HepG2 (cell line): ENCODE results near the gene TOMM40L. TPM values are rescaled to one million over a fixed set of nuclear protein-coding genes. Genes with fewer than 3 reads are reported as not detected.
A peak's percentile ranks its signal among the peaks of the same experiment; 100 is the strongest.

Experiments
- CENPT ChIP-seq: sonication (generic); formaldehyde crosslinking; IDR thresholded peaks from 2 replicates; pipeline ENCODE4 v1.8.0; 2022; ENCODE audit warnings: low read depth, mild to moderate bottlenecking, moderate library complexity, missing genetic modification reagents
- HDAC2 ChIP-seq: sonication (generic); formaldehyde crosslinking; IDR thresholded peaks from 2 replicates; pipeline ENCODE4 v1.4.0; 2020; ENCODE audit warnings: missing genetic modification reagents
- HNF4G ChIP-seq, 2 experiments: sonication (generic) in 1 of 2; formaldehyde crosslinking in 1 of 2; IDR thresholded peaks; 2 replicates each; pipeline versions ENCODE4 v1.4.0 to v1.6.1; 2011 to 2020; ENCODE audit warnings: borderline replicate concordance in 2 of 2, low read depth in 2 of 2, mild to moderate bottlenecking in 2 of 2, low read length in 1 of 2, missing genetic modification reagents in 1 of 2, moderate library complexity in 1 of 2
- KLF6 ChIP-seq: IDR thresholded peaks from 2 replicates; pipeline ENCODE4 v1.8.0; 2016; ENCODE audit warnings: missing biosample characterization, missing genetic modification reagents
- MAFG ChIP-seq: sonication (generic); formaldehyde crosslinking; IDR thresholded peaks from 2 replicates; pipeline ENCODE4 v1.5.1; 2020; ENCODE audit warnings: mild to moderate bottlenecking, missing genetic modification reagents
- MED1 ChIP-seq: sonication (generic); formaldehyde crosslinking; IDR thresholded peaks from 2 replicates; pipeline ENCODE4 v1.4.0; 2020; ENCODE audit warnings: missing genetic modification reagents
- NR2F6 ChIP-seq, 2 experiments: IDR thresholded peaks; 2 replicates each; pipeline ENCODE4 v1.6.1; 2016; ENCODE audit warnings: antibody characterized with exemption in 1 of 2, mild to moderate bottlenecking in 1 of 2
- POLR2A ChIP-seq, 2 experiments: IDR thresholded peaks; 2 replicates each; pipeline ENCODE4 v1.6.1; 2011; ENCODE audit warnings: low read depth in 2 of 2, low read length in 2 of 2, mild to moderate bottlenecking in 1 of 2, moderate library complexity in 1 of 2; ENCODE audit not compliant: insufficient read depth in 1 of 2
- POLR2G ChIP-seq: fragments of 200-400 bp; formaldehyde crosslinking; IDR thresholded peaks from 2 replicates; pipeline ENCODE4 v1.6.1; 2018; ENCODE audit warnings: mild to moderate bottlenecking, low read depth, low read length, moderate library complexity
- RERE ChIP-seq: IDR thresholded peaks from 2 replicates; pipeline ENCODE4 v1.6.1; 2016; ENCODE audit warnings: low read depth, missing genetic modification reagents, missing compliant biosample characterization
- RXRB ChIP-seq: IDR thresholded peaks from 2 replicates; pipeline ENCODE4 v1.6.1; 2016; ENCODE audit warnings: borderline replicate concordance, missing genetic modification reagents, missing compliant biosample characterization
- SIN3A ChIP-seq: IDR thresholded peaks from 2 replicates; pipeline ENCODE4 v1.6.1; 2011; ENCODE audit warnings: low read depth, mild to moderate bottlenecking, control low read depth, low read length, borderline replicate concordance
- SPEN ChIP-seq: sonication (generic); formaldehyde crosslinking; IDR thresholded peaks from 2 replicates; pipeline ENCODE4 v1.5.1; 2020; ENCODE audit warnings: low read depth, mild to moderate bottlenecking, missing genetic modification reagents
- SSRP1 ChIP-seq: IDR thresholded peaks from 2 replicates; pipeline ENCODE4 v1.6.1; 2016; ENCODE audit warnings: control low read depth
- STAG1 ChIP-seq: sonication (generic); formaldehyde crosslinking; IDR thresholded peaks from 2 replicates; pipeline ENCODE4 v1.4.0; 2020; ENCODE audit warnings: missing genetic modification reagents
- TERF1 ChIP-seq: sonication (generic); formaldehyde crosslinking; IDR thresholded peaks from 2 replicates; pipeline ENCODE4 v1.8.0; 2022; ENCODE audit warnings: mild to moderate bottlenecking, missing genetic modification reagents, moderate library complexity
- ZNF558 ChIP-seq: sonication (generic); formaldehyde crosslinking; IDR thresholded peaks from 2 replicates; pipeline ENCODE4 v1.9.0; 2022; ENCODE audit warnings: mild to moderate bottlenecking, missing genetic modification reagents, borderline replicate concordance
- ZNF598 ChIP-seq: sonication (generic); formaldehyde crosslinking; IDR thresholded peaks from 2 replicates; pipeline ENCODE4 v1.5.1; 2020; ENCODE audit warnings: mild to moderate bottlenecking, missing genetic modification reagents, borderline replicate concordance
- polyA plus RNA-seq, 8 experiments: library from polyadenylated mRNA; depleted of rRNA in 3 of 8; stranded (reverse) in 7 of 8; unstranded in 1 of 8; fragments of >200 nt; fragmentation: Illumina TruSeq in 4 of 8; extraction: Trizol in 4 of 8; gene quantifications; 2 replicates each; pipeline versions ENCODE4 v1.2.1 to v1.2.3, GENCODE V29; 2011 to 2016; ENCODE audit warnings: low read depth in 4 of 8, missing spikeins in 1 of 8, mixed read lengths in 1 of 8; ENCODE audit not compliant: insufficient read depth in 1 of 8
- total RNA-seq, 5 experiments: library from RNA; depleted of rRNA; stranded (reverse); fragments of >200 nt; fragmentation: Illumina TruSeq; extraction: Trizol; gene quantifications; 2 replicates each; pipeline ENCODE4 v1.2.3, GENCODE V29; 2016; ENCODE audit warnings: low read depth in 1 of 5

The TOMM40L gene
- total and polyA plus RNA-seq, 2 of the 13 experiments (the other 11 are each of a cell fraction or from before 2014, with no cell fraction given): 14.1 to 26.2 TPM

GRCh38 chr1:161216945-161217712, 8.7 kb upstream of the TOMM40L start (continued):
- TF ChIP-seq RERE (no peak), KLF6 (CRISPR knock-in tag) (no peak), ZNF598 (CRISPR knock-in tag) (no peak), SSRP1 (CRISPR knock-in tag) (0 out of 2 replicates have a peak, but pooled peaks have one; percentile 75), MAFG (no peak), CENPT (CRISPR knock-in tag) (no peak), SIN3A (no peak), POLR2A (IDR thresholded peaks at IDR 0.05; ENCODE audit: insufficient read depth in 1 of 2, low read depth in 2 of 2, low read length in 2 of 2) (peak in 1 of 2 experiments; percentile 14; a peak in 2 of 4 replicates), HNF4G (IDR thresholded peaks at IDR 0.05; ENCODE audit: borderline replicate concordance, low read depth, low read length) (0 out of 2 replicates have a peak, but pooled peaks have one; percentile 9), HNF4G (CRISPR knock-in tag; IDR thresholded peaks at IDR 0.05; ENCODE audit: borderline replicate concordance, low read depth) (no peak), TERF1 (no peak), POLR2G (0 out of 2 replicates have a peak, but pooled peaks have one; percentile 11), ZNF558 (no peak), NR2F6 (IDR thresholded peaks at IDR 0.05) (no peak), NR2F6 (CRISPR knock-in tag; IDR thresholded peaks at IDR 0.05) (no peak), HDAC2 (no peak), STAG1 (CRISPR knock-in tag) (no peak), RXRB (CRISPR knock-in tag) (peak; percentile 21; the same call in 1 of the 2 replicates), MED1 (CRISPR knock-in tag) (peak; percentile 19; the same call in 1 of the 2 replicates), SPEN (CRISPR knock-in tag) (0 out of 2 replicates have a peak, but pooled peaks have one; percentile 22)
